DMS 273 (cell line): ENCODE data around the gene PURB.
"Not testable (repeated sequence)": the region's sequence is repeated elsewhere in the genome, so short reads cannot be mapped to it uniquely, and the experiment has no call there.

Experiments
- DNase-seq: peaks from one replicate; lab custom pipeline; 2025; ENCODE audit not compliant: unreplicated experiment; lab: John Stamatoyannopoulos, UW

Gene PURB

GRCh38 chr7:44893710-44894234, 8.4 kb upstream of the PURB start:
- DNase-seq: no peak

- DNase-seq: no peak
These were observed 6.5 kb upstream of the PURB start for GRCh38 chr7:44891791-44892190.

- DNase-seq: no peak
These were observed 6.0 kb upstream of the PURB start for GRCh38 chr7:44891372-44891771.

- DNase-seq: peak; percentile 67
These were observed 3.9 kb upstream of the PURB start for GRCh38 chr7:44889086-44889781.

- DNase-seq: no peak
These were observed 2.0 kb upstream of the PURB start for GRCh38 chr7:44887293-44887692.

- DNase-seq: peak; percentile 90
These were observed 523 bp downstream of the PURB start for GRCh38 chr7:44884621-44885393.

- DNase-seq: no peak
These were observed 1.2 kb downstream of the PURB start for GRCh38 chr7:44883961-44884620.

GRCh38 chr7:44882899-44883298, 2.4 kb downstream of the PURB start:
- peak; percentile 41 for DNase-seq

GRCh38 chr7:44881610-44882009, 3.7 kb downstream of the PURB start:
- peak; percentile 34 for DNase-seq

- DNase-seq: no peak
These were observed 4.2 kb downstream of the PURB start for GRCh38 chr7:44881066-44881600.

- no peak for DNase-seq
These were observed 4.9 kb downstream of the PURB start for GRCh38 chr7:44880317-44881018.

- no peak for DNase-seq
These were observed 8.9 kb downstream of the PURB start for GRCh38 chr7:44876393-44876792.

GRCh38 chr7:44875241-44875640, 10.1 kb downstream of the PURB start:
- DNase-seq: no peak

- no peak for DNase-seq
These were observed 12.5 kb downstream of the PURB start for GRCh38 chr7:44872787-44873186.

- DNase-seq: not testable (repeated sequence)
These were observed 13.4 kb downstream of the PURB start for GRCh38 chr7:44871918-44872317.

GRCh38 chr7:44870780-44871179, 14.6 kb downstream of the PURB start:
- not testable (repeated sequence) for DNase-seq

GRCh38 chr7:44870336-44870735, 15.0 kb downstream of the PURB start:
- DNase-seq: not testable (repeated sequence)

- DNase-seq: peak; percentile 51
These were observed 18.0 kb downstream of the PURB start for GRCh38 chr7:44867073-44867995.

GRCh38 chr7:44861949-44862348, 23.4 kb downstream of the PURB start:
- DNase-seq: not testable (repeated sequence)

- DNase-seq: no peak
These were observed 27.2 kb downstream of the PURB start for GRCh38 chr7:44858161-44858560.
